HepG2 (cell line): ENCODE measurements around the gene THOC6. TPM values are rescaled to one million over a fixed set of nuclear protein-coding genes. Genes with fewer than 3 reads are reported as not detected.

ENCODE experiments used
- ATF7 ChIP-seq, 2 experiments: fragments of 450-650 bp in 1 of 2; sonication (generic) in 1 of 2; formaldehyde crosslinking in 1 of 2; IDR thresholded peaks; 2 replicates each; pipeline versions ENCODE4 v1.4.0 to v1.6.1; 2016 to 2020; ENCODE audit warnings: antibody characterized with exemption in 1 of 2, mild to moderate bottlenecking in 1 of 2, missing genetic modification reagents in 1 of 2
- DBP ChIP-seq: sonication (generic); formaldehyde crosslinking; IDR thresholded peaks from 2 replicates; pipeline ENCODE4 v1.4.0; 2020; ENCODE audit warnings: missing genetic modification reagents; ENCODE audit errors: not compliant biosample characterization
- DRAP1 ChIP-seq: IDR thresholded peaks from 2 replicates; pipeline ENCODE4 v1.6.1; 2016; ENCODE audit warnings: missing genetic modification reagents, missing compliant biosample characterization
- ETV6 ChIP-seq: sonication (generic); formaldehyde crosslinking; conservative IDR thresholded peaks from 2 replicates; pipeline ENCODE4 v1.4.0; 2020; ENCODE audit warnings: missing genetic modification reagents
- GPBP1L1 ChIP-seq: sonication (generic); formaldehyde crosslinking; IDR thresholded peaks from 2 replicates; pipeline ENCODE4 v1.5.0; 2020; ENCODE audit warnings: mild to moderate bottlenecking, missing genetic modification reagents
- IRF1 ChIP-seq: sonication (generic); formaldehyde crosslinking; IDR thresholded peaks from 2 replicates; pipeline ENCODE4 v1.4.0; 2020; ENCODE audit warnings: low read depth, mild to moderate bottlenecking, missing genetic modification reagents
- JUN ChIP-seq: sonication (generic); formaldehyde crosslinking; IDR thresholded peaks from 2 replicates; pipeline ENCODE4 v1.4.0; 2020; ENCODE audit warnings: mild to moderate bottlenecking, missing genetic modification reagents
- NR2F6 ChIP-seq, 2 experiments: IDR thresholded peaks; 2 replicates each; pipeline ENCODE4 v1.6.1; 2016; ENCODE audit warnings: antibody characterized with exemption in 1 of 2, mild to moderate bottlenecking in 1 of 2
- PAXIP1 ChIP-seq: sonication (generic); formaldehyde crosslinking; conservative IDR thresholded peaks from 2 replicates; pipeline ENCODE4 v1.4.0; 2020; ENCODE audit warnings: mild to moderate bottlenecking, missing genetic modification reagents, moderate library complexity
- SMC3 ChIP-seq: IDR thresholded peaks from 2 replicates; pipeline ENCODE4 v1.6.1; 2011; ENCODE audit warnings: low read length, improper control_type of control experiment
- TIGD3 ChIP-seq: sonication (generic); formaldehyde crosslinking; IDR thresholded peaks from 2 replicates; pipeline ENCODE4 v1.5.1; 2020; ENCODE audit warnings: mild to moderate bottlenecking, missing genetic modification reagents, borderline replicate concordance
- YY1 ChIP-seq: IDR thresholded peaks from 2 replicates; pipeline ENCODE4 v1.6.1; 2011; ENCODE audit warnings: low read length, low read depth, moderate library complexity, mild to moderate bottlenecking; ENCODE audit not compliant: insufficient read depth, insufficient replicate concordance
- ZBTB34 ChIP-seq: sonication (generic); formaldehyde crosslinking; IDR thresholded peaks from 2 replicates; pipeline ENCODE4 v1.8.0; 2022; ENCODE audit warnings: mild to moderate bottlenecking, missing genetic modification reagents
- ZSCAN25 ChIP-seq: sonication (generic); formaldehyde crosslinking; IDR thresholded peaks from 2 replicates; pipeline ENCODE4 v1.8.0; 2022; ENCODE audit warnings: mild to moderate bottlenecking, missing genetic modification reagents
- polyA plus RNA-seq, 8 experiments: library from polyadenylated mRNA; depleted of rRNA in 3 of 8; stranded (reverse) in 7 of 8; unstranded in 1 of 8; fragments of >200 nt; fragmentation: Illumina TruSeq in 4 of 8; extraction: Trizol in 4 of 8; gene quantifications; 2 replicates each; pipeline versions ENCODE4 v1.2.1 to v1.2.3, GENCODE V29; 2011 to 2016; ENCODE audit warnings: low read depth in 4 of 8, missing spikeins in 1 of 8, mixed read lengths in 1 of 8; ENCODE audit not compliant: insufficient read depth in 1 of 8
- total RNA-seq, 5 experiments: library from RNA; depleted of rRNA; stranded (reverse); fragments of >200 nt; fragmentation: Illumina TruSeq; extraction: Trizol; gene quantifications; 2 replicates each; pipeline ENCODE4 v1.2.3, GENCODE V29; 2016; ENCODE audit warnings: low read depth in 1 of 5

The THOC6 gene
- total and polyA plus RNA-seq, 2 of the 13 experiments (the other 11 are each of a cell fraction or from before 2014, with no cell fraction given): 32.1 to 37.0 TPM

GRCh38 chr16:3017794-3018506 is 5.9 kb upstream of the THOC6 start, which contains the start of gene CLDN6 (continued):
- TF ChIP-seq SMC3 (no peak), YY1 (no peak), ZSCAN25 (CRISPR knock-in tag) (peak; percentile 63; the same call in 1 of the 2 replicates), NR2F6 (IDR thresholded peaks at IDR 0.05) (no peak), NR2F6 (CRISPR knock-in tag; IDR thresholded peaks at IDR 0.05) (0 out of 2 replicates have a peak, but pooled peaks have one; percentile 29), TIGD3 (CRISPR knock-in tag) (no peak), IRF1 (CRISPR knock-in tag) (no peak), ZBTB34 (CRISPR knock-in tag) (no peak), DRAP1 (CRISPR knock-in tag) (peak; percentile 53; the same call in 1 of the 2 replicates), PAXIP1 (CRISPR knock-in tag) (no peak), ETV6 (CRISPR knock-in tag) (no peak), DBP (CRISPR knock-in tag) (no peak), GPBP1L1 (CRISPR knock-in tag) (no peak), ATF7 (IDR thresholded peaks at IDR 0.05) (peak; percentile 92), ATF7 (CRISPR knock-in tag; IDR thresholded peaks at IDR 0.05) (peak; percentile 72; the same call in 1 of the 2 replicates), JUN (peak; percentile 26; the same call in 1 of the 2 replicates)
